HUDEP-2 (cell line): Measurements from ENCODE around the gene PDE6G.

Source experiments
- DNase-seq, 76 experiments: peaks; one replicate each; lab custom pipeline; 2025; ENCODE audit not compliant: unreplicated experiment in 76 of 76; lab: John Stamatoyannopoulos, UW

Gene PDE6G

DNA sequence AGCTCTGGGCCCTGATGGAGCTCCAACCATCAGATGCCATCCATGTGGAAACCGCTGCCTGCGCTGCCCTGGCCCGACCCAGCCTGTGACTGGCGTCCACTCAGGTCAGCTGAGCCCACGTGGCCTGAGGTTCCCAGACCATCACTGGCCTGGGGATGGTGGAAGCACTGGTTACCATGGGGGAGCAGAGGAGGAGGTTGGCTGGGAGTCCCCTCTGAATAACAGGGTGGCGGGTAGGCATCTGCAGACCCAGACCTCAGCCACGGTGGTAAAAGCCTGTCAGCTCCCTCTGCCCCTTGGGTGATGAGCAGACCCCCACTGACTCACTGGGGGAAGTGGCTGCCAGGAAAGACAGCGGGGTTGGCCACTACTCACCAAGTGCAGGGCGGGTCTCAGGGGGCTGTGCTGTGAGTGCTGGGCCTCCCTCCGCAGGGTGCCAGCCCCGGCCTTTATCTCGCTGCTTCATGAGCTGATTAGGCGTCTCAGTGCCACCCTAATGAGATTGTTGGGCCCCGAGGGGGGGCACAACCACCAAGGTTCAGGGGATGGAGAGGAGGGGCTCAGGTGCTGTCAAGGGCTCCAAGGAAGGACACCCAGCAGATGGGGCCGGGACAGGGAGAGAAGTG, at the start of gene PDE6G:
Gene PDE6G (minus strand): TSS at position 425 of the 626 bp plus-strand sequence. CDS start 3,237 bp downstream, outside the sequence.
- peak in 44 of 76 experiments; percentile 12 to 73 (median 42) for DNase-seq

DNA sequence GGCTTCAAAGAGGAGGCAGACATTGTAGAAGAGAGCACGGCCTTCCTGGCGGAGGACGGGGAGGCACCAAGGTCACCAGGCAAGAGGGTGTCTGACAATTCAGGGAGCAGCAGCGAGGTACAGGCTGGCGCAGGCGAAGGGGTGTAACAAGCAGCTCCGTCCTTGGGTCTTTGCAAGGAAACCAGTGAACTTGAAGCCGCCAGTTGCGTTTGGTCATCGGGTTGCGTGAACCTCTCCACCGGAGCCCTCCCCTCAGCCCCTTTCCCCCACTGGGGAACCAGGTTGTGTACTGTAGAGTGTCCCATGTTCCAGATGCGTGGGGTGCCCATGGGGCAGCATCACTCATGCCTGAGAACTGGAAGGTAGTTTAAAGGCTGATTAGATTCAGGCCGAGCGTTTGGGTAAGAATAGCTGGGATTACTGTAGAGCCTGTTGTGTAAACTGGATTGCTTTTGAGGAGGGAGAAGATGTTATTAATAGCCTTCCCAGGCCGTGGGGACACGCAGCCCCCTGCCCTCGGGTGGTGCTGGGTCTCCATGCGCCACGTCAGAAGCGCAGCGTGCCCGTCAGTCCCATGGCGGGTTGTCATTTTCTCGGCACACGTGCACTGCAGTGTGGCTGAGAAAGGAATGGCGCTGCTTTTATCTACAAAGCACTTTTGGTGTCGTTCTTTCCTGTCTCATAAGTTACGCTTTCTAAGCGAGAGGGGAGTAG, 49.3 kb upstream of the PDE6G start:
- DNase-seq: no peak

DNA sequence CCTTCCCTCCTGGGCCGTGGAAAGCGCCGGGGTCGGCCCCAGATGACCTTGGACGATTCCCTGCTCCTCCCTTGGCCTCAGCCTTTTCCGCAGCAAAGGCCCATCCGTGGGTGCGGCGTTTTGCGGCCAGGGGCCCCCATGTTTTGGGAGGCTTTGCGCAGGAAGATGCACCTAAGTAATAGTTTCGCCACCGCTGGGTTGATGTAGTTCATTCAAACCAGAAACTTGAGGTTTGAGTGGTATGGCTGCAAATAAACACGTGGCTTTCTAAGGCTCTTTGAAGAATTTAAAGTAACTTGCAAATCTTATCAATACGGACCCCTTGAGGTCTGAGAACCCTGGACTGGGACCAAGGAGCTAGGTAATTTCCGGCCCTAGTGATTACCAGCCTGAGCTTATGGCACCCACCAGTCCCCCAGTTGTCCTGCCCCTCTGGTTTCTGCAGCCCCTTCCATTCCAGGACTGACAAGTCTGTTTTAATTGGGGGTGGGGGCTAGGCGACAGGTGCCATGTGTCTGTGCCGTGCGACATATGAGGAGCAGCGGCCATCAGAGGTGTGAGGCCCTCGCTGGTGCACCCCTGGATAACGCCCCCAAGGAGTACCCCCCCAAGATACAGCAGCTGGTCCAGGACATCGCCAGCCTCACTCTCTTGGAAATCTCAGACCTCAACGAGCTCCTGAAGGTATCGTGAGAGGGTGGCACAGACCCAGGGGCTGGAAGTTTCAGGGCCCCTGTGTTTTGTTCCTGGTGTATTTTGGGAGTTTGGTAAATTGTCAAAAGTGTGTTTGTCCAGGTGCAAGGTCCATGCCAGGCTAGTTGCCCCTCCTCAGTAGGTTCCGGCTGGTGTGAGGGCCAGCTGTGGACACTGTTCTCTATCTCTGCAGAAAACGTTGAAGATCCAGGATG, 47.7 kb upstream of the PDE6G start:
- peak in 3 of 76 experiments; percentile 14 to 37 (median 24) for DNase-seq

DNA sequence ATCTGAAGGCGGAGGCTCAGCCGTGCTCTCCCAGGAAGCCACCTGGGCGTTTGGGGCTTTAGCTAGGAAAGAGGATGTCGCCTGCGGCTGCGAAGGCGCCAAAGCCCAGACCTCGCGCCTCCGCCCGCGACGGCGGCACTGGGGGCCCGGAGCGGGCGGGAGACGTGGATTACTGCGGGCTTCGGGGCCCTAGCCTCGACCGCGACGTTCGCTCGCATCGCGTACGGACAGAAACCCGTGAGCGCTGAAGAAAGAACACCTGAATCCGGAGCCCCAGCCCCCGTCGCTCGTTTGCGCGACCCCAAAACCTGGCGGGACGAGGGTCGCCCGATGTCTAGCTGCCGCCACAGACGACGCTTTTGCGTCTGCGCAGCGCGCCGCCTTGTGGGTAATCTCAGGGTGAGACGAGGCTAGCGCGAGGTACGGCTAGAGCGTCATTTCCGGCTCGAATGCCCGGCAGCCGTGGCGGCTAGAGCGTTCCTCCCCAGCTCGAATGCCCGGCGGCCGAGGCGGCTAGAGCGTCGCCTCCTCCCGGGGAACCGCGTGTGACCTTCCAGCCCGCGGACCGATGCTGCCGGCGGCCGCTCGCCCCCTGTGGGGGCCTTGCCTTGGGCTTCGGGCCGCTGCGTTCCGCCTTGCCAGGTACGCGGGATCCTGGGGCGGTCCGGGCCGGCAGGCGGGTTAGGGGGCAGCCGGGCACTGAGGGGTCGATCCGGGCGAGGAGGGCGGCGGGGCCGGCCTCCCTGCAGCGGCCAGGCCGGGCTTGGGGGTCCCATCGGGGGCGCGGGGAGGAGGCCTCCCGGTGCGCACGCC, 46.8 kb upstream of the PDE6G start, which contains the start of gene MRPL12:
Gene MRPL12 (plus strand): TSS at position 434 of the 813 bp plus-strand sequence. CDS start 135 bp downstream, at position 569.
- DNase-seq: peak in 74 of 76 experiments; percentile 35 to 93 (median 82)

DNA sequence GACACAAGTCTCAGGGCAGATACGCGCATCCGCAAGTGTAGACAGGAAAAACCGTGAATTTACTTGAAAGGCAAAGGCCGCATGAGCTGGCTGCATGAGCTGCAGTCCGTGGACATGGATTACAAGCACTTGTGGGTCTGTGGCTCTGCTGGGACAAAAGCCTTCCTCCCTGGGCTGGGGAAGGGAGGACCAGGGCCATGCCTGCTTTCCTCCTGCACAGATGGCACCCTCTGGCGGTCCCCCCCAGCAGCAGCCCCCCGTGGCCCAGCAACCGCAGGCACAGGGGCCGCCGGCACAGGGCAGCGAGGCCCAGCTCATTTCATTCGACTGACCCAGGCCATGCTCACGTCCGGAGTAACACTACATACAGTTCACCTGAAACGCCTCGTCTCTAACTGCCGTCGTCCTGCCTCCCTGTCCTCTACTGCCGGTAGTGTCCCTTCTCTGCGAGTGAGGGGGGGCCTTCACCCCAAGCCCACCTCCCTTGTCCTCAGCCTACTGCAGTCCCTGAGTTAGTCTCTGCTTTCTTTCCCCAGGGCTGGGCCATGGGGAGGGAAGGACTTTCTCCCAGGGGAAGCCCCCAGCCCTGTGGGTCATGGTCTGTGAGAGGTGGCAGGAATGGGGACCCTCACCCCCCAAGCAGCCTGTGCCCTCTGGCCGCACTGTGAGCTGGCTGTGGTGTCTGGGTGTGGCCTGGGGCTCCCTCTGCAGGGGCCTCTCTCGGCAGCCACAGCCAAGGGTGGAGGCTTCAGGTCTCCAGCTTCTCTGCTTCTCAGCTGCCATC, 45.1 kb upstream of the PDE6G start:
- peak in 47 of 76 experiments; percentile 7 to 67 (median 36) for DNase-seq

DNA sequence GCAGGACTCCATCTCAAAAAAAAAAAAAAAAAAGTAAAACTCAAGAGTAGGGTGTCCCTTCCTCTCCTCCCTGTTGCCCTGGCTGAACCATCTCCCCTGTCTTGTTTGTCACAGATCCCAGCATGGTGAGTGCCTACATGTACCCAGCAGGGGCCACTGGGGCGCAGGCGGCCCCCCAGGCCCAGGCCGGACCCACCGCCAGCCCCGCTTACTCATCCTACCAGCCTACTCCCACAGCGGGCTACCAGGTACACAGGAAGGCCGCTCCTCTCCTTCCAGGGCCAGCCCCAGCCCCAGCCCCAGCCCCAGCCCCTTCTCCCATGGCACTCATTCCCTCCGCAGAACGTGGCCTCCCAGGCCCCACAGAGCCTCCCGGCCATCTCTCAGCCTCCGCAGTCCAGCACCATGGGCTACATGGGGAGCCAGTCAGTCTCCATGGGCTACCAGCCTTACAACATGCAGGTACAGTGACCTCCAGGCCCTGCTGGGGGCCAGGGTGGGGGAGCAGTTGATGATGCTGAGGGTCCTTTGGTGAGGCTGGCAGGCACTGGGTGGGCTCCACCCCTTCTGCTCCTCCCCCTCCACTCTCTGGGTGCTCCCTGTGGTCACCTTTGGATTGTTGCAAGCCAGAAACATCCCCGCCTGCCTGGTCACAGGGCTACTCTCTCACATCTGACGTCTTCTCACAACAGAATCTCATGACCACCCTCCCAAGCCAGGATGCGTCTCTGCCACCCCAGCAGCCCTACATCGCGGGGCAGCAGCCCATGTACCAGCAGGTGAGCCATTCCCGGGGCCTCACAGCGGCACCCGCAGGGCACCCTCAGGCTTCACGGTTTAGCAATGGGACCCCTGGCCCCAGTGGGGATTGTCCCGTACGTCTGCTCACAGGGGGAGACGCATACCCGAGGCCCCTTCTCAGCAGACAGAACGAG, 44.3 kb upstream of the PDE6G start:
- no peak for DNase-seq

DNA sequence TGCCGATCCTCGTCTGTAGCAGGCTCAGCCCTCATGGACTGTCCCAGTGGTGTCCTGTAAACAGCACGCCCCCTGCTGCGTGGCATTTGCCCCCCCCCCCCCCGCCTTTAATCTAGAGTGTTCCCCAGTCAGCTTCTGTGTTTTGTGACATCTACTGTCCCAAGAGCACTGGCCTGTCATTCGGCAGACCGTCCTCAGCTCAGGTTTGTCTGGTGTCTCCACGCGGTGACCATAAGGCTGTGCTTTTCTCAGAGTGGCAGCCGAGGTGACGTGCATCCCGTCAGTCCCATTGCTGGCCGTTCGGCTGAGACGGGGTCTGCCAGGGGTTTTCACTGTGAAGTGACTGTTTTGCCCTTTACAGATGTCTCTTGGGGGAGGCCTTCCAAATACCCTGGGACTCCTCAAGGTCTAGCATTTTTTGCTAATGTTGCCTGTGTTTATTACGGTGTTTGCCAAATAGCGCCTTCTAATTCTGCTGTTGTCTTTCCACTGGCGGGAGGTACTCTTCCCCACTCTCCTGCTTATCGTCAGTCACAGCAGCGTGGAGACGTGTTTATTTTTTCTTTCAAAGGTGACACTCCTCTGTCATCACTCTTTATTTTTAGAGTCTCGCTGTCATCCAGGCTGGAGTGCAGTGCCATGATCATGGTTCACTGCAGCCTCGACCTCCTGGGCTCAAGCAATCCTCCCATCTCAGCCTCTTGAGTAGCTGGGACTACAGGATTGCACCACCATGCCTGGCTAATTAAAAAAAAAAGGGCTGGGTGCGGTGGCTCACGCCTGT, 41.1 kb upstream of the PDE6G start:
- no peak for DNase-seq

DNA sequence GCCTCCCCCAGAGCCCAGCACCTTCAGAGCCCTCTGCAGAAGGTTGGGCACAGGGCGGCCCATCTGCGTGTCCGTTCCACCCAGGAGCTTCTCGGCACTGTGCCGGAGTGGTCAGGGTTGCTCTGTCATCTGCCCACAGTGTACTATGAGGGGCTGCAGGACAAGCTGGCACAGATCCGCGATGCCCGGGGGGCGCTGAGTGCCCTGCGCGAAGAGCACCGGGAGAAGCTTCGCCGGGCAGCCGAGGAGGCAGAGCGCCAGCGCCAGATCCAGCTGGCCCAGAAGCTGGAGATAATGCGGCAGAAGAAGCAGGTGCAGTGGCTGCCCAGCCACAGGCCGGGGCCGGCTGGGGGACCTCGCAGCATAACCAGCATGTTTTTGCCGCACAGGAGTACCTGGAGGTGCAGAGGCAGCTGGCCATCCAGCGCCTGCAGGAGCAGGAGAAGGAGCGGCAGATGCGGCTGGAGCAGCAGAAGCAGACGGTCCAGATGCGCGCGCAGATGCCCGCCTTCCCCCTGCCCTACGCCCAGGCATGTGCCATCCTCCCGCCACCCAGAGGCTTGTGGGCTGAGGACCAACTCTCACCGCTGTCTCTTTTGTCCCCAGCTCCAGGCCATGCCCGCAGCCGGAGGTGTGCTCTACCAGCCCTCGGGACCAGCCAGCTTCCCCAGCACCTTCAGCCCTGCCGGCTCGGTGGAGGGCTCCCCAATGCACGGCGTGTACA, 40.0 kb upstream of the PDE6G start:
- no peak for DNase-seq

DNA sequence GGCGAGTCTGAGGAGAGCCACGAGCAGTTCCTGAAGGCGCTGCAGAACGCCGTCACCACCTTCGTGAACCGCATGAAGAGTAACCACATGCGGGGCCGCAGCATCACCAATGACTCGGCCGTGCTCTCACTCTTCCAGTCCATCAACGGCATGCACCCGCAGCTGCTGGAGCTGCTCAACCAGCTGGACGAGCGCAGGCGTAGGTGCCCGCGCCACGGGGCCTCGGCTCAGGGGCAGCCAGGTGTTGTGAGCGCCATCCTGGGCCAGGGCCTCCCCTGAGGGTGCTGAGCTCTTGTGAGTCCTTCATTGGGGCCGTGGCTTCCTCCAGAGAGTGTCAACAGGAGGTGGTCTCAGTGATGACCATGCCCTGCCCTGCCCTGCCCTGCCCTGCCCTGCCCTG, 39.5 kb upstream of the PDE6G start:
- no peak for DNase-seq

DNA sequence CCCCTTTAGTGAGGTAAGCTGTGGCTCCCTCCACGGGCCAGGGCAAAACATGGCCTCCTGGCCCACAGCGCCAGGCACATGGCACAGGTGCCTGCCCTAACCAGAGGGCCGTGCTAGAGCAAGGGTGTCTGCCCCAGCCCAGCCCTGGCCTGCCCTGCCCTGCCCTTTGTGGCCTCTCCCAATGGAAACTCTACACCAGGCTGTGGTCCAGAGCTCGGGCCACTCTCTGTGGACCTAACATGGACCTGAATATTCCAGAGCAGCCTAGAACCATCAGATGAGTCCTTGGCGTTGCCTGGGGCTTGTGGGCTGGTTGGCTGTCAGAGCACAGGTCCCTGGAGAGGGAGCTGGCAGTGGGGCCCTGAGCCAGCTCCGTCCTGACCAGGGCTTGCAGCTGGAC, 38.9 kb upstream of the PDE6G start:
- DNase-seq: no peak

DNA sequence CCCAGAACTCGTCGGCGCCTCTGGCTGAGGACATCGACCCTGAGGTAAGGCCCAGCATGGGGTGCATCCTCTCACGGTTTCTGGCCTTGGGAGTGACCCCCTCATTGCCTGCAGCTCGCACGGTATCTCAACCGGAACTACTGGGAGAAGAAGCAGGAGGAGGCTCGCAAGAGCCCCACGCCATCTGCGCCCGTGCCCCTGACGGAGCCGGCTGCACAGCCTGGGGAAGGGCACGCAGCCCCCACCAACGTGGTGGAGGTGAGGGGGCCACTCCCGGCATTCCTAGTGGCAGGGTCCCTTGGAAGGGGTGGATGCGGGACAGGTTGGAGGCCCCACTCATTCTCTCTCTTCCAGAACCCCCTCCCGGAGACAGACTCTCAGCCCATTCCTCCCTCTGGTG, 38.5 kb upstream of the PDE6G start:
- DNase-seq: no peak

DNA sequence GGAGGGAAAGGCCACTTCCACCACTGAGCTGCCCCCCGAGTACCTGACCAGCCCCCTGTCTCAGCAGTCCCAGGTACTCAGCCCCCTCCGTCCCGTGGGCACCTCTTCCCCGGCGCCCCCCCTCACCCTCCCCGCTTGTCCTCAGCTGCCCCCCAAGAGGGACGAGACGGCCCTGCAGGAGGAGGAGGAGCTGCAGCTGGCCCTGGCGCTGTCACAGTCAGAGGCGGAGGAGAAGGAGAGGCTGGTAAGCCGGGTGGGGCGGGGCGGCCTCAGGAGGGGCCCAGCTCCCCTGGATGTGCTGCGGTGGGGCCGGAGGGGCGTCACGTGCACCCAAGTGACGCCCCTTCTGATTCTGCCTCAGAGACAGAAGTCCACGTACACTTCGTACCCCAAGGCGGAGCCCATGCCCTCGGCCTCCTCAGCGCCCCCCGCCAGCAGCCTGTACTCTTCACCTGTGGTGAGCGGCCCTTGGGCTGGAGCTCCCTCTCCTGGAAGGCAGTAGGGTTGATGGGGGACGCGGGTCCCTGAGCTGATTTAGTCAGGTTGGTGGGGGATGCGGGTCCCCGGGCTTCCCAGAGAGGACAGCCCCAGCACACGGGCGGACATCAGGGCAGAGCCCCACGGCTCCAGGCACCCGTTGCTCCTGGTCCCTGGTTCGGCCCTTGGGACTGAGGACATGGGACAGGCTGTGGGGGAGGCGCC, 37.3 kb upstream of the PDE6G start:
- no peak for DNase-seq

DNA sequence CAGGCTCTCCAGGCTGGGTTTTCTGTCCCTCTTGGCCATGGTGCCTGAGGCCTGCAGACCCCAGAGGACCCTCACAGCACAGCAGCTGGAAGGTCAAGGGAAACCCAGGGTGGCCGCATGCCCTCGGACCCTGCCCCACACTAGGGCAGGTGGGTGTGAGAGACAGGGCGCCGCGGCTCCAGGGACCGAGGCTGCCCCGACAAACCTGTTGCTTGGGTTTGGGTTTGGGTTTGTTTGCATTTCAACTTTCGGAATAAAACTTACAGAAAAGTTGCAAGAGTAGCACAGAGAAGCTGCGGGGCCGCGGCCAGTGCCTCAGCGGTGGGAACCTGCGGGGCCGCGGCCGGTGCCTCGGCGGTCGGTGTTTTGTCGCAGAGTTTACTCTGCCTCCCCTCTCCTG, 35.3 kb upstream of the PDE6G start:
- DNase-seq: no peak

DNA sequence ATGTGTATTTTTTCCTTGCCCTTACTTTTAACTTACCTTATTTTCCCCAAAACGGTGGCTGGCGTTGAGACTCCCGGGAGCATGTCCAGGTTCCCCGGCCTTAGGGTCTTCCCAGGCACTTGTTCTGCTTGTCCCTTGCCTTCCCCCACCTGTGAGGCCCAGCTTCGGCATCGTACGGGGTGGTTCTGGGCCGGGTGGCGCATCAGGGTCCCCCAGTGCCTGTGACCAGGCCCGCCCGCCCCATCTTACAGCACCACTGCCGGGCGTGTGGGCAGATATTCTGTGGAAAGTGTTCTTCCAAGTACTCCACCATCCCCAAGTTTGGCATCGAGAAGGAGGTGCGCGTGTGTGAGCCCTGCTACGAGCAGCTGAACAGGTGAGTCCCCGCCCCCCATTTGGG, 34.9 kb upstream of the PDE6G start:
- no peak for DNase-seq

DNA sequence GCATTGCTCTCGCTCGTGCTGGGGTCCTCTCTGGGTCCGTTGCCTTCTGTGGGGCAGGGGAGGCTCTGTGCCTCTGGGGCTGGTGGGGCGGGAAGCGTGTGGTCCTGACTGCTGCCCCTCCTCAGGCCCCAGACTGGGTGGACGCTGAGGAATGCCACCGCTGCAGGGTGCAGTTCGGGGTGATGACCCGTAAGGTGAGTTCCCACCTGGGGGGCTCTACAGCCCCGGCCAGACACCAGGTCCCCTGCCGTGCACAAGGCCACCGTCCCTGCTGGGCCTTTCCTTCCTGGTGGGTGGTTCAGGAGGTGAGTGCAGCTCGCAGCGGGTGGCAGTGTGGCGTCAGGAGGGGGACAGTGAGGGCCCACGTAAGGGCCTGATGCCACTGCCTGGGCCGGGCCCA, 34.2 kb upstream of the PDE6G start:
- no peak for DNase-seq

DNA sequence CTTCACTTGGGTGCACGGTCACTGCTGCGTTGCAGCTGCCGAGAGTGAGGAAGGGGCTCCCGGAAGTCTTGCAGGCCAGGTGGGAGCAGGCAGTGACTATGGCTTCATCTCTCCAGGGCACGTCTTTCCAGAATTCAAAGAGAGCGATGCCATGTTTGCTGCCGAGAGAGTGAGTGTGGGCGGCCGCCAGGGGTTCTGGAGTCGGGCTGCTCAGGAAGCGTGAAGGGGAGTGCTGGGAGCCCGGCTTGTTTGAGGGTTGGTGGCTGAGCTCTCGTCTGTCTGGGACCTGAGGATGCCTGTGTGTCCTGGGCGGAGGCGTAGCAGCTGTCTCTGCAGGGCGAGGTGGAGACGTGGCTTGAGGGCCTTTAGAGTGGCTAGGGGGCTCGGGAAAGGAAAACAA, 33.7 kb upstream of the PDE6G start:
- no peak for DNase-seq

DNA sequence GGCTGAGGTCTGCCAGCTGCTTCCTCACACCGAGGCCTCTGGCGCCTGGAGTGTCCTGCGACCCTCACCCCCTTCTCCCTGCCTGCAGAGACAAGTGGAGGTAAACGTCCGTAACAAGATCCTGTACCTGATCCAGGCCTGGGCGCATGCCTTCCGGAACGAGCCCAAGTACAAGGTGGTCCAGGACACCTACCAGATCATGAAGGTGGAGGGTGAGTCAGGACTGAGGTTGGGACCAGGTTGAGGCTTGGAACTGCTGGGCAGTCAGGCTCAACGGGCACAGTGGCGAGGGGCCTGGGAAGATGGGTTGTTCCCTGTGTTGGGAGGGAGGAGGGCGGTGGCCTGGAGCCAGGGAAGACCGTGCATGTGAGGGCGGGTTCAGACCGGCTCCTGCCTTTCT, 32.3 kb upstream of the PDE6G start:
- DNase-seq: no peak
